GM21528 (cell line): ENCODE data around the gene FCAMR.

Source experiments
- ATAC-seq: cut with Tn5 transposase; IDR thresholded peaks from one replicate; pipeline ENCODE4 v1.9.1; 2021; ENCODE audit warnings: mild to moderate bottlenecking, moderate library complexity; ENCODE audit not compliant: unreplicated experiment, low FRiP score

Gene FCAMR, protein sequence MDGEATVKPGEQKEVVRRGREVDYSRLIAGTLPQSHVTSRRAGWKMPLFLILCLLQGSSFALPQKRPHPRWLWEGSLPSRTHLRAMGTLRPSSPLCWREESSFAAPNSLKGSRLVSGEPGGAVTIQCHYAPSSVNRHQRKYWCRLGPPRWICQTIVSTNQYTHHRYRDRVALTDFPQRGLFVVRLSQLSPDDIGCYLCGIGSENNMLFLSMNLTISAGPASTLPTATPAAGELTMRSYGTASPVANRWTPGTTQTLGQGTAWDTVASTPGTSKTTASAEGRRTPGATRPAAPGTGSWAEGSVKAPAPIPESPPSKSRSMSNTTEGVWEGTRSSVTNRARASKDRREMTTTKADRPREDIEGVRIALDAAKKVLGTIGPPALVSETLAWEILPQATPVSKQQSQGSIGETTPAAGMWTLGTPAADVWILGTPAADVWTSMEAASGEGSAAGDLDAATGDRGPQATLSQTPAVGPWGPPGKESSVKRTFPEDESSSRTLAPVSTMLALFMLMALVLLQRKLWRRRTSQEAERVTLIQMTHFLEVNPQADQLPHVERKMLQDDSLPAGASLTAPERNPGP

DNA sequence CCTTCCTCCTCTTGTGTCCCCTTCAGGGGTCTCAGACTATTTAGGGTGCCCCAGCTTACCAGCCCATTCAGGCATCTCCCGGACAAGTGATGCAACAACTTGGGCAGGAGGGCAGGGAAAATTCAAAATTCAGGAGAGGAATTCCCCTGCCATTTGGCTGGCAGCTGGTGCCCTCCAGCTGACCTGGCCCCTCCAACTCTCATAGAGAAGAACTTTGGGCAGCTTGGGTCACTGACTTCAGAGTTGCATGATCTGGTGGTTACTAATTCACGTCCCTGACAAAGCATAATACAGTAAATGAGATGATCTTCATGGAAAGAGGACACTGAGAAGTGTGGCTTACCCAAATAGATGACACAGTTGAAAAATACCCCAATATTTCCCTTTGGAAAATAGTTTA, at the start of gene FCAMR:
Gene FCAMR, minus strand, starts transcription at position 15 of the 400 bp plus-strand sequence. CDS start 335 bp downstream, outside the sequence.
- ATAC-seq = no peak

DNA sequence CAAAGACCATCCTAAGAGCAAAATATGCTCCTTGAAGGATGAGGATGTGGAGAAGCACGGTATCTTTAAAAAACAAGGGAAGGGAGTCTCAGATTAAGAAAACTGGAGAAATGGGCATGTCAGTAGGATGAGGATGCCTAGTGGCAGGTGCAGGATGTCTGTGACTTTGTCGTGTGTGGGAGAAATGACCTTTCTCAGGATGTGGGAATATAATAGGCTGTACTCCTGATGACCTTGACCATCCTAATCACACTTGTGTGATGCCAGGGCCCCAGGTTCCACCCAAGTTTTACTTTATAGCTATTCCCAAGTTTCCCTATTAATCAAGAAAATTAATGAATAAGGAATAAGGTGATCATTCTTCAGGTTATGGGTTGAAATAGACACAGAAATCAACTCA, 49.4 kb upstream of the FCAMR start:
- ATAC-seq = no peak

DNA sequence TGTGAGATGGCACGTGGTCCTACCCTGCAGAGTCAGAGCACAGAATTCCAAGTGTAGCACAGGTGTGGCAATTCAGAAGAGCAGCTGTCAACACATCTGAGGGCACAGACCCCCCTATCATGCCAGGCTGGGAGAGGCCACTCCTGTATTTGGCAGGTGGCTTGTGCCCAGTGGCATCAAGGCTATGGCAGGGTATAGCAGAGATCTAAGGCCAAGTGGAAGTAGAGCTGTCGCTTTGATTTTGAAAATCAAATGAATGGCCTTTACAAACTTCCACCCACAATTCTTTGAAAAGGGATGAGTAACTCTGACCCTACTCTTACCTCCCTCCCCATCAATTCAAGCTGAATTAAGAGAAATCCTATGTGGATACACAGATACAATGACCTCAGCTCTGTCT, 48.9 kb upstream of the FCAMR start:
- ATAC-seq = no peak

DNA sequence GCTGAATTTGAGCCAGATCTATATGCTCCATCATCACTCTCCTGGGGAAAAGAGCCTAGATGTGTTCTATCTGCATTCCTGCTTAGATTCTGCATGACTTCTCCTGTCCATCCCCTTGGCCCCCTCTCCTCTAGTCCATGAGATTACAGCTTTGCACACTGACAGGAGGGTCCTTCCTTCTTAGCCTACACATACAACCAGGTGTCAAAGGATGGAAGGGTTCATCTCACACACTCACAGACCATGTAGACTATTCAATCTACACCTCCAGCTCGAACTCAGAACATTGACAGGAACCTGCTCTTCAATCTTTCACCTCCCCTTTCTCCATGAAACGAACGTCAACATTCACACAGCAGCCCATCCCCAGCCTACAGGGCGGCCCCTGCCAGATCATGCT, 48.4 kb upstream of the FCAMR start:
- no peak for ATAC-seq

DNA sequence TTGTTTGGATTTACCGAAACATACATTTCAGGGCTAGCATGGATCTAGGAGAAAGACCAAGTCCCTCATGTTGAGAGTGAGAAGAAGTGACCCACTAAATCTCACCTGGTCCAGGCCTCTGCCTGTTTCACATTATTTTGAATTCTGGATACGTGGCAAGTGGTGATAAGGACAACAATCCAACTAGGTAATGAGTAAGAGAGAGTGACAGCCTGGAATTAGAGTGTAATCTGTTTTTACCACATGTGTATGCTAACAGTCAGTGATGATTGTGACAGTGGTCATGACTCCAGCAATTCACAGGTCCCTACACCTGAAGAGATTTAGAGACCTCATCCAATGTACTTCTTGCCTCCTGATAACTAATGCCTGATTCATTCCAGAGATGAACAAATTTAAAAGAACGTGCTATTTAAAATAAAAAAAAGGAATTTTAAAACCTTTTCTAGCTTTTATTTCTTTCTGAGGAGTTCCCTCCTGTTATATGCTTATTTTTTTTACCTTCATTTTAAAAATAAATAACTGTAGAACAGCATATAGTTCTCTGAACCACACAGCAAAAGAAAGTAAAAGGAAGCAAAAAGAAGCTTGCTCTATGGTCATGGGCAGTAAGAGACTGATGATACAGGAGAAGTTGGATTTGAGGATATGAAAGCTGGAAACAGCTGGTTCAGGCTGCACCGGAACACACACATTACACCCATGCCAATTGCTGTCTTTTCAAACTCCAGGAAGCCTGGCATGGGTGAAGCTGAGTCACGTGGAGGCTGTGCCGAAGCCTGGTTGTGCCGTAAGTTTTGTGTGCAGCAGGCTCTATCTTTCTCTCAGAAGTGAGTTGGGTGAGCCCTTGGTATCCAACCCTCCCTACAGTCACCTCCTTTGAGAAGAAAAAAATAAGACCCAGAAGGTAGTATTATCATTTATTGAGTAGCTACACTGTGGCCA, 47.6 kb upstream of the FCAMR start:
- no peak for ATAC-seq

DNA sequence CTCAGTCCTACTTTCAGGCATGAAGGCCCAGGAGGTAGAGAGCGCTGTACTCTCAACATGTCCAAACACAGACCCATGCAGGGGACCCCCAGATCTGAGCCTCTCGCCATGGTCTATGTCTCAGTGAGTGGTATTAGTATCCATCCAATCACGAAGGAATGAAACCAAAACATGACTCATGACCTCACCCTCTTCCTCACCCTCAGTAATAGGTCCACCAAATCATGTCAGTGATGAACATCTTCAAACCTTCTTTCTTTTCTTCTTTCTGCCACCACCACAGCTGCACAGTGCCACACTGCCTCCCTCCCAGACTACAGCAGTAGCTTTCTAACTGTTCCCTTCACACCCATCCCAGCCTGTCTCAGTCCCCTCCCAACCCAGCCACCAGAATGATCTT, 45.5 kb upstream of the FCAMR start:
- ATAC-seq = no peak

DNA sequence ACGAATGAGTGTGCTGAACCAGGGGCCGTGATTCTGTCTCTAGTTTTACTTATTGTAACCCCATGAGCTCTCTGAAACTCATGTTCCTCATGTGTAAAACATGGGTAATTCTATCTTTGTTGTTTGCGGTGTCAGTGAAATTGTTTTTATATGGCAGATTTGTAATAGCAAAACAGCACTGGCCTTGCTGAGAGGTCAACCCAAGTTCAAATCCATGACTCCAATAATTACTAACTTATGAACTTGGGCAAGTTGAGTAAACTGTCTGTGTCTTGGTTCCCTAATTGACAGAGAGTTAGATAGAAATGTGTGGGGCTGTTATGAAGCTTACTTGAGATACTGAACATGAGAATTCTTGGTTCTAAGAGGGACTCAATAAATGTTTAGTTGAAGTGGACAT, 44.5 kb upstream of the FCAMR start:
- ATAC-seq = no peak

DNA sequence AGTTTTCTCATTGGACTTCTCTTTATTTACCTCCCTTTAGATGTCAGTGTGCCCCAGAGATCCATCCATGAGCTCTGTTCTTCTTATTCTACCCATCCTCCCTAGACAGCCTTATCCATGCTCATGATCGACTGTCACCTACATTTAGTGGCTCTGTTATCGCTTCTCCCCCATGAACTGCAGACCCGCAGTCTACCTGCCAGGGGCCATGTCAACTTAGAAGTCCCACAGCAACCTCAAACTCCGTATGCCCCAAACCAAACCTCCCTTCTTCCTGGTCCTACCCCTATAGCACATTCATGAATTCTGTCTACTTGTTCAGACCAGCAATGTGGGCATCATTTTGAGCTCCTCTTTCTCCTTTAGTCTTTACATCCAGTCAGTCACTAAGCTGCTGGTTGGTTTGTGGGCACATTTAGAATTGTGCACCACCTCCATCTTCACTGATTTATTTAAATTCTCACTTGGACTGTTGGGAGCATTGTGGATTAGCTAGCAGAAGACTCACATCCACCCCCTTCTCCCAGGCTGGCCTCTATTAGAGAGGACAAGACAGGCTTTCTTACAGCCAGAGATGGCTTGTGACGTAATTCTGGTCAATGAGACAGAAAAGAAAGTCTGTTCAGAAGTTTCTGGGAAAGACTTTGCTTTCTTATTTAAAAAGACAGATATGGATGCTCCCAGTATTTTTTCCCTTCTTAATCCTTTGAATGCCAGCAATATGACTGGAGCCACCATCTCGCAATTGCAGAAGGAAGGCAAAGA, 43.2 kb upstream of the FCAMR start:
- ATAC-seq = no peak

DNA sequence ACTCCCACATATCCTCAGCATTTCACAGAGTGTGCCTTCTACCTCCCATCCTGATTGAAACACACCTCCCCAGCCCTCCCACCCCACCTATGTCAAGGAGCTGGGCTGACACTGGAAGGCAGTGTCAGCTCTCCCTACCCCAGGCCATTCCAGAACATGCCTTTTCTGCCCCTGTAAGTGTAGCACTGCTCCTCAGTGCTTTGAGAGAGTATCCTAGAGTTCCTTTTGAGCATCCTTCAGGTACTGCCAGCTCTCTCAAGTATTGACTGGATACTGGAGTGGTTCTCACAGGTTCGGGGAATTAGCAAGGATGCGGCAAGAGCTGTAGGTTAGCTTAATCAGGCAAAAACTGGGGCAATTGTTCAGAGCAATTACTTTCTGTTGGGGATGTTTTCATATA, 40.5 kb upstream of the FCAMR start:
- no peak for ATAC-seq

DNA sequence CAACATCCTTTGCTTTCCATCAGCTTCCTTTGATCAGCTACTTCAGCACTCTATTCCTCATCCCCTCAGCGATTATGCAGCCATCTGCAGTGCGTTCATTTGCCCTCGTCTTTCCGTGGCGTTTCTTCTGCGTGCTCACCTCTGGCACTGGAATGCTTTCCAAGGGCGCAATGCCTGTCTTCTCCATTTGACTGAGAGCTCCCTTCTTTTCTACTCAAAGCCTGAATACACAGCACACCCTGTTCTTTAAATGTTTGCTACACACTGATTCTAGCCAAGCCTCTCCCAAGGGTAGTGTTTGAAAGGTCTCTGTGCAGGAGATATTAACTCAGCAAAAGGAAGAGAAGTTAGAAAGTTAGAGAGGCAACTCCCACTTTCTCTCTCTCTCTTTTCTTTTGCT, 39.7 kb upstream of the FCAMR start:
- no peak for ATAC-seq

DNA sequence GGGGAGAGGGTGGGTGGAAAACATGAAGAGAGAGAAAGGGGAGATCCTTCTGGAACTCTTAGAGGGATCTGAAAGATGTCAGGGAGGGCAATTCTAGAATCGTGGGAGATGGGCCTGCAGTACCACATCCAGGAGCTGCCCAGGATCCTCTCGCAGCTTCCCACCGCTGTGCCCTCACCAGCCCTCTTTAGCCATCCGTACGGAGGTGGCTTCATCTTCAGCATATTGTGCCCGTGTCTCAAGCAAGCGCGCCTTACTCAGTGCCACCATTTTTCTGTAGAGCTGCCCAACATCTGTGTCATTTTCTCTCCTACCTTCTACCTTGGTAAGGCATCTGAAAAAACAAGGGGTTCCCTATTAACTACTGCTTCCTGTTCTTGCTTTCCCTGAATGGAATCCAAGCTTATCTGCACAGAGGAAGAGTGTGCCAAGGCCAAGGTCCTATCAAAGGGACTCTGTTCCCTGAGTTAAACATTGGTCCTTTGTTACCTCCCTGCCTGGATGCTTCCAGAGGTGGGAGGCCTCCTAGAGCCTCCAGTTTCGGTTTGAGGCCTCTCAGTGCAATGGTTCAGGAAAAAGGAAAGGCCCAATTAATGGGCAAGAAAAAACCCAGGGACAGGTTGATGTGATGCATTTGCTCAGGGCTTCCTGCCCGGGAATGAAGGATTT, 39.1 kb upstream of the FCAMR start:
- ATAC-seq = no peak

DNA sequence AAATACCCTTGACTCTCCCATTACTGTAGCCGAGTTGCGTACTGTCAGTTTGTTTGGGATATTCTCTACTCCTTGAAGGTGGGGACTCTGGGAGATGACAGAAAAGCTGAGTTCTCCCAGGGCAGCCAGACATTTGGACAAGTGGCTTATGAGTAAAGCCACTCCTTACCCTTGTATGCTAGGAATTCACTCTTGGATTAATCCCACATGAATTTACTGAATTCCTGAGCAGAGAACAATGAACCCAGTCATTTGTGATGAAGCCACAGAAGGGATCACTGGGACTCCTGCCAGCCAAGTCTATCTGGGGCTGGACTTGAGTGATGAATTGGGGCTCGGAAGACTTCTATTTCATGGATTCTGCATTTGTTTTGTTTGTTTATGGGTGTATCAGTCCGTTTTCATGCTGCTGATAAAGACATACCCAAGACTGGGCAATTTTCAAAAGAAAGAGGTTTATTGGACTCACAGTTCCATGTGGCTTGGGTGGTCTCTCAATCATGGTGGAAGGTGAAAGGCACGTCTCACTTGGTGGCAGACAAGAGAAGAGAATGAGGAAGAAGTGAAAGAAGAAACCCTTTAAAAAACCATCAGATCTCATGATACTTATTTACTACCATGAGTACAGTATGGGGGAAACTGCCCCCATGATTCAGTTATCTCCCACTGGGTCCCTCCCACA, 37.2 kb upstream of the FCAMR start:
- no peak for ATAC-seq

DNA sequence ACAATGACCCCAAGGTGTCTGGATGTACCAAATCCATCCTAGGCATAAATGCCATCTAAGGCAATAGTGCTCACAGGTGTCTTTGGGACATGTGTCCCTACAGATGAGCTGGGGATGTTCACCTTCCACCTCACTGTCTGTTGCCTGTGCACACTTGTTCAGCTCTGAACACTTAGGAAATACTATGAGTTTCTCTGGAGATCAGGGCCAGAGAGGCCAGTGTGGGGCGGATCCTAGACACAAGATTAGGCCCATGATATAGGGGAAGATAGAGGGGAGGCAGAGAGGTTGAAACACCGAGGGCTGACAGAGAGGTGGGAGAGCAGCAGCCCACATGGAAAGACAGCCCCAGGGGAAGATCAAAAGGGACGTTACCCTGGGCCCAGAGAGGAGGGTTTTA, 36.7 kb upstream of the FCAMR start:
- ATAC-seq = no peak

DNA sequence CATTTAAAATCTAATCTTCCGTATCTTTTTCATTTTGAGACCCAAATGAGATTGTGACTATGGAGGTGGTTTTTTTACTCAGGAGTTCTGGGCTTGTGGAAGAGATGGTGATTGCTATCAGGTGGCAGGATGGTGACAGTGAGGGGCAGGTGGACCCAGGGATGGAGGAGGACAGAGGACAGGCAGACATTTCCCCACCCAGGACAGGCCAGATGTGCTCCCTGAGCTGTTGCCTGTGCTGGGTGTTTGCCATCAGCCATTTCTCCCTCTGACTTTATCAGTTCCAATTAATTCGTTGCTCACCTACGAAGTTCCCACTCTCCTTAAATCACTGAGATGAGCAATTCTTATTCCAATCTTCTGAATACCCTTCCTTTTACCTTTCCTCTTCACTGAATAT, 35.8 kb upstream of the FCAMR start:
- no peak for ATAC-seq

DNA sequence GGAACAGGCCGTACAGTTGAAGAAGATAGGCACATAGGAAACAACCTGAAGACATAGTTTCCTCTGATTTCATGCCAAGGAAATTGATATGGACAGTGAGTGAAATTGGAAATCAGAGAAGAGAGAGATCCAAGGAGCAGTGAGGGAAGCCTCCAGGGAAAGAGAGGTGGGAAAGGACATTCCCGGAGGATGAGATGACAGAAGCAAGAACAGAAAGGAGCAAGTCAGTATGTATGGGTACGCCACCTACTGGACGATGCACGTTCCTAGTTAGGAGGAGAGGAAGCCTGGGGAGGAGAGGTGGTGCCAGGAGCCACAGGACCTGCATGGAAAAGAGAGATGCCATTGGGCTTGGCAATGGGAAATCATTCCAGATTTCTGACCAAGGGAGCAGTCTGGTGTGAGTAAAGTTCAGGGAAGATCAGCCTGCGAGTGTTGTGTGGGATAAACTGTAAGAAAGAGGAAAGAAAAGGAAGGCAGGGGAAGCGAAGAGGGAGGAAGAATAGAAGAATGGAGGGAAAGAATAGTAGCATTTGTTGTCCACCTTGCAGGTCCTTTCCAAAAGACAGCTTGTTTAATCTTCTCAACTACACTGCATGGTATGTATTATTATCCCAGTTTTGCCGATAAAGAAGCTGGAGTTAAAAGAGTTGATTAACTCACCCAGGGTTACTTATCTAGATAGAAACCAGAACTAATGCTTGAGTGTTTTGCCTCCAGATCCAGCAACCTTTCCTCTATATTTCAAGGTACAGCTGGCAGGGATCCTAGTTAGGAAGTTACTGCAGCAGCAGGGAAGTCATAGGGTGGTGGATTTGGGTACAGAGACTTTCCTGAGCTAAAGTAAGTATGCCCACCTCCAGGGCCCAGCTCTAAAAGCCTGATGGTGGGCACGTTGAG, 34.9 kb upstream of the FCAMR start:
- no peak for ATAC-seq

DNA sequence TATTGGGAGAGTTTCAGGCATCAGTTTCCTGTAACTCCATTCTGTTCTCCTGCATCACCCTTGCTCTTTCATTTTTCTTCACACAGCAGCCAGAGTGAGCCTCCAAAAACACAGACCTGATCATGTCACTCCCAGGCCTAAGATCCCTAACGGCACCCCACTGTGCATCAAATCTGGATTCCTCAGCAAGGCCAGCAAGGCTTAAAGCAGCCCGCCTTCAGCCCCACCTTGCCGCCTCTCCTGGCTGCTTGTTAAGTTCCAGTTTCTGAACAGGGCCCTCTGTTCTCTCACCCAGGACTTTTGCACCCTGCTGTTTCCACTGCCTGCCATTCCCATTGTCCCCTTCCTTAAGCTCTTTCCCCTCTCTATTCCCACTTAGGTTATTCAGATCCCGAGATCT, 33.0 kb upstream of the FCAMR start:
- no peak for ATAC-seq

DNA sequence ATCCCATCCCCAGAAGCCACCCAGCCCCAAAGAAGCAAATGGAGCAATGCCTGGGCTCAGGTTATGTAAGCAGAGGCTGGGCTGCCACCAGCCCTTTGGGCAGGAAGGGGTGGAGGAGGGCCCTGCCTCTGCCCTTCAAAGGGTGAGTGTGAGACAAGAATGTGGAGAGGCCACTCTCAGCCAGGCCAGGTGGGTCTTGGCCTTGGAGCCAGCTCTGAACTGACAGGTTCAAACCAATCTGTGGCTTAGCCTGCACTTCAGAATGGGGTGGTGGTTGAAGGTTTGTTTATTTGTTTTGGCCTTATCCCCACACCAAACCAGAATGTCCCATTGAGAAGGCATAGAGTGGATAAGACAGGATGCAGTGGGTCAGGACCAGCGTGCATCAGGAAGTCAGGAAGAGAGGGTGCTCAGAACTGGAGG, 32.5 kb upstream of the FCAMR start:
- no peak for ATAC-seq

DNA sequence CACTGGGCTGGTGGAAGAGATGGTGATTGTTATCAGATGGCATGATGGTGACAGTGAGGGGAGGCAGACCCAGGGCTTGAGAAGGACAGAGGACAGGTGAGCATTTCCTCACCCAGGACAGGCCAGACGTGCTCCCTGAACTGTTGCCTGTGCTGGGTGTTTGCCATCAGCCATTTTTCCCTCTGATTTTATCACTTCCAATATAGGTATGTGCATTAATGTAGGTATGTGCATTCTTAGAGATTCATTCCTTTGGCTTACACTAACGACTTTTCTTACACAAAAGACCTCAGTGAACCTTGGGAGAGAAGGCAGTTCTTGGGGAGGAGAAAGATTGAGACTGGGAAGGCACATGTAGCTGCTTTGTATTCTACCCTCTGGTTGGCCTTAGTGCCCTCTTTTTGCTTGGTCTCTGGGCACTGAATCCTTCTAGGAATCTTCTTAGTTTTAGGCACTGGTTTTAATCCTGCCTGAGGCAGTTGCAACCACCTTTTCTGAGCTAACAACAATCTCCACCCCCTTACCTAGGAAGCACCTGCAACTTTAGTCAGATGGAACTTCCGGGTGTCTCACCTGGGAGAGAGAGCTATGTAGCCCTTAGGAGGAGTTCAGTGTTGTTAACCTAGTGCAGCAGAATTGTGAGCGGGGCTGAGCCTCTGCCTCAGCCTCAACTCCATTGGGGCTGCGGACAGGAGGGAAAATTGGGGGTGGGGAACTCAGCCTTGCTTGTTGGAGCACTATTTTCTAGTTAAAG, 31.4 kb upstream of the FCAMR start:
- ATAC-seq = no peak
